GM21619 (cell line): ENCODE data around the gene TEKT1.

ENCODE experiments used
- ATAC-seq: cut with Tn5 transposase; IDR thresholded peaks from one replicate; pipeline ENCODE4 v1.9.1; 2021; ENCODE audit not compliant: unreplicated experiment

Gene TEKT1

GRCh38 chr17:6768447-6768846 lies 63.1 kb downstream of the TEKT1 start:
- ATAC-seq, result no peak

GRCh38 chr17:6761779-6762178 lies 69.8 kb downstream of the TEKT1 start:
- no peak for ATAC-seq

DNA sequence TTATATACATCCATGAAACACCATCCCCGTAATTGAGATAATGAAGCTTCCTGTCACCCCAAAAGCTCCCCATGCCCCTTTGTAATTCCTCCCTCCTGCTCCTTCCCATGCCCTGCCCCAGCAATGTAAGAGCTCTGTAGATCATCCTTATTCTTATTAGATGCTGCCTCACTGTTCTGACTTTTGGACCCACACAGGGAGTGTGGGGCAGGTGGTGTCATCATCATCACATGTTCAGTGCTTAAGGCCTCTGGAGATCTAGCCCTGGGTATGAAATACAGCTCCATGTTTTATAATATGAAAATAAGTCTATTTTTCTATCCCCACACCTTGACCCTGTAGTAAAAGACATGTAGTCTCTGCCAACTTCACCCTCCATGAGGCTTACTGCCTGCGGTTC lies 73.8 kb downstream of the TEKT1 start:
- ATAC-seq, result no peak

DNA sequence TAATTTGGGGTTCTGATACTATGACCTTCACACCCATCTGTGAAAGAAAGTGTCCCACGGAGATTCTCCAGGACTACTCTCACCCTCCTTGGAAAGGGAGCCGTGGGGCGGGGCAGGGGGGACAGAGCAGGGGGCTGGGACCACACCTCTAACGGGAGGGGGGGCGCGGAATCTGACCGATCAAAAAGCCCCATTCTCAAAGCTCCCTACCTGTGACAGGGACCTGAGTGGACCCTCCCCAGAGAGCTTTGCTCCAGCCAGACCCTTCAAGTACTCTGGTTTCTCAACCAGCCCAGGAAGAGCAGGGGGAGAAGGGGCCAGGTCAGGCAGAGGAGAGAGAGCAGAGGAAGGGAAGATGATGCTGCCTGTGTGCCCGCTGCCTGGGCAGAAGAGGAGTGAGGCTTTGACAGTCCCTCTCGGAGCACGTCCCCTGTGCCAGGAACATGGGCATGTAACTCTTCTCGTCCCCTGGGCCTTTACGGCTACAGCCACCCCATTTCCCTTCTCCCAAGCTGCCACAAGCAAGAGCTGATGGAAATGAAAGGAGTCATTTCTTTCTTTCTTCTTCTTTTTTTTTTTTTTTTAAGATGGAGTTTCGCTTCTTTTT lies 75.0 kb downstream of the TEKT1 start:
- ATAC-seq, result no peak

- peak; percentile 65 for ATAC-seq
These were observed 75.8 kb downstream of the TEKT1 start, which contains the start of gene XAF1 for GRCh38 chr17:6755731-6756184. TSS of gene XAF1 (plus strand) at chr17:6756046. CDS start at chr17:6756079, 33 bp downstream.

DNA sequence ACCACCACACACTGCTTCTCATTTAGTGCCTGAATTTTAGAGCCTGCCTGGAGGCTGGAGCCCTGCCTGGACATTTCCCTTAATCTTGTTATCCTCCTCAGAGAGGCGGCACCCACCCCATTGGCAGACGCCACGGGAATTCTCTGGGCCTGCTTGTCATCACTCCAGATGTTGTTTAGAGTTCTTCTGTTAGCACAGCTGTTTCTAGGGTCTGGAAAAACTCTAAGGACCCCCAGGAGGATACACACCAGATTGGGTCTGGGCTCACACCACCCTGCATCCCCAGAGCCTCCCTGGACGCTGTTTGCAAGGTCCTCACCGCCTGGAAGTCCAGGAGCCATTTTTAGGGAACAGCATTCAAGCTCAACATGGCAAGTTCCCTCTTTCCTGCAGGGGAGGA lies 76.2 kb downstream of the TEKT1 start:
- ATAC-seq, result no peak

DNA sequence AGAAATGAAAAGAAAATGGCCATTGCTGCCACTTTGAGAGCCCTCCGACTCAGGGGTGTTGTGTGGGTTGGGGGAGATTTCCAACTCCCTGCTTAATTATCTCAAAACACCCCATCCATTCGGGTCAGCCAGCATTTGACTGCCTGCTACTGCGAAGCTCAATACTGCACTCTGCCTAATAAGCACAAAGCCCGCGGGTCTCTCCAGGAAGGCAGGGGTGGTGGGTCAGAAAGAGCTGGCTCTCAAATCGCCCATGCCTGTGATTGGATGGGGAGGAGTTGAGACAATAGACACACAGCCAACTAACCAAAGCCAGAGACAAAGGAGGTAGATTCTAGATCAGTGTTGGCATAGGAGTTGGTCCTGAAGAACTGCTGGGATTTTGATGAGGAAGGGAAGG lies 78.0 kb downstream of the TEKT1 start:
- no peak for ATAC-seq

GRCh38 chr17:6753006-6753445 lies 78.5 kb downstream of the TEKT1 start:
- ATAC-seq, result no peak

DNA sequence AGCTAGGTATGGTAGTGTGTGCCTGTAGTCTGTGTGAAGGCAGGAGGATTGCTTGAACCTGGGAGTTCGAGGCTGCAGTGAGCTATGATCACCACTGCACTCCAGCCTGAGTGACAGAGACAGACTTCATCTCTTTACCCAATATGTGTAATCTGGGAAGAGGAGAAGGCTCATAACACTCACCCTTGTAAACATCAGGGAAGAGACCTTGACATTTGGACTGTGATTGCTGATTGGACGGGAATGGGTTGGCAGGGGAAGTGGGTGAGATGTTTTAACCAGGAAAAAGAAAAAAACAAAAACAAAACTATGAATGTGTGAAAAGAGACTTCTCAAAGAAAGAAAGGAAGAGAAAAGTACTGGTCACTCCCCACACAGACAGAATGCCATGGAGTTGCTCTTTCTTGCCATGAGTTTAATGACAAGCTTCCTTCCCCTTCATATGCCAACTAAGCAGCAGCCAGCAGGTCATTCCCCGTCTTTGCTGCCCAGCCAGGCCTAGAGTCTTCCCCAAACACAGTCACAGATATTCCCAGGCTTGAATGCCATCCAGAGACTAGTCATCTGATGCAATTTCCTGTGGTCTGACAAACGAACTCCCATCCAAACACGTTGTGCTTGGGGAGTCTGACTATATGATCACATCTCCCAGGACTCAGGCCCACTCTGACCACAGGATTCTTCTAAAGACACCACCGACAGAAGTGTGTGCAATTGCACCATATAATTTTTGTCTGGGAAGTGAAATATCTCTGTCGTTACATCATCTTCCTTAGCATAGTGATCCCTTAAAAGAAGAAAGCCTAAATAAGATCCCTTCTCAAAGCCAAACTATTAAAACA lies 79.2 kb downstream of the TEKT1 start:
- ATAC-seq, result no peak

GRCh38 chr17:6749519-6749918 lies 82.0 kb downstream of the TEKT1 start:
- no peak for ATAC-seq

GRCh38 chr17:6748617-6749016 lies 82.9 kb downstream of the TEKT1 start:
- no peak for ATAC-seq
